Osteocyte (in vitro differentiated cells): ENCODE measurements around the gene SHISA5. TPM values are rescaled to one million over a fixed set of nuclear protein-coding genes. Genes with fewer than 3 reads are reported as not detected.

Experiments
- DNase-seq: peaks from one replicate; pipeline ENCODE4 v3.0.0; 2021; ENCODE audit warnings: mixed read lengths; ENCODE audit not compliant: unreplicated experiment; ENCODE audit errors: extremely low spot score
- H3K27ac Mint-ChIP-seq: one replicate; pipeline ENCODE4 v1.8.0; 2021; ENCODE audit warnings: mild to moderate bottlenecking, mixed read lengths; ENCODE audit not compliant: unreplicated experiment
- H3K27me3 Mint-ChIP-seq: one replicate; pipeline ENCODE4 v1.8.0; 2021; ENCODE audit warnings: mixed read lengths; ENCODE audit not compliant: unreplicated experiment
- H3K36me3 Mint-ChIP-seq: one replicate; pipeline ENCODE4 v1.8.0; 2021; ENCODE audit warnings: mixed read lengths; ENCODE audit not compliant: unreplicated experiment
- H3K4me1 Mint-ChIP-seq: one replicate; pipeline ENCODE4 v1.8.0; 2021; ENCODE audit warnings: mixed read lengths; ENCODE audit not compliant: unreplicated experiment
- H3K4me3 Mint-ChIP-seq: one replicate; pipeline ENCODE4 v1.8.0; 2021; ENCODE audit warnings: mild to moderate bottlenecking, moderate library complexity, mixed read lengths; ENCODE audit not compliant: unreplicated experiment
- H3K9me3 Mint-ChIP-seq: one replicate; pipeline ENCODE4 v1.8.0; 2021; ENCODE audit warnings: mixed read lengths; ENCODE audit not compliant: unreplicated experiment
- CTCF ChIP-seq: fragments of 200-600 bp; sonication (generic); IDR thresholded peaks from 2 replicates; pipeline ENCODE4 v1.5.0; 2021; ENCODE audit warnings: antibody characterized with exemption, mild to moderate bottlenecking, moderate library complexity
- total RNA-seq: library from RNA; stranded (reverse); gene quantifications from 2 replicates; pipeline ENCODE4 v1.2.1, GENCODE V29; 2021

Gene SHISA5
- total RNA-seq, 1 donor from 2014 or later = 203 TPM

GRCh38 chr3:48426401-48426909 lies 77.5 kb downstream of the SHISA5 start:
- peaks cover 65% of the 10 kb centered on the region for H3K4me1 Mint-ChIP-seq
- TF ChIP-seq CTCF = no peak
- no peak for DNase-seq
- H3K9me3 Mint-ChIP-seq = no peaks in the 10 kb centered on the region
- peak overlapping the region; percentile 80 for H3K27ac Mint-ChIP-seq
- H3K27me3 Mint-ChIP-seq = no peaks in the 10 kb centered on the region
- peak overlapping the region; percentile 3 for H3K4me3 Mint-ChIP-seq
- peaks cover 4% of the 10 kb centered on the region for H3K36me3 Mint-ChIP-seq

GRCh38 chr3:48425281-48425812 lies 78.6 kb downstream of the SHISA5 start:
- H3K27ac Mint-ChIP-seq = peak overlapping the region; percentile 80
- no peaks in the 10 kb centered on the region for H3K27me3 Mint-ChIP-seq
- peaks cover 58% of the 10 kb centered on the region for H3K4me1 Mint-ChIP-seq
- H3K4me3 Mint-ChIP-seq = peak overlapping the region; percentile 23
- no peak for DNase-seq
- H3K36me3 Mint-ChIP-seq = peaks cover 6% of the 10 kb centered on the region
- no peaks in the 10 kb centered on the region for H3K9me3 Mint-ChIP-seq
- TF ChIP-seq CTCF = no peak

- H3K27ac Mint-ChIP-seq = peak overlapping the region; percentile 67
- TF ChIP-seq CTCF = no peak
- H3K9me3 Mint-ChIP-seq = no peaks in the 10 kb centered on the region
- H3K4me3 Mint-ChIP-seq = no peak overlapping the region
- peaks cover 50% of the 10 kb centered on the region for H3K4me1 Mint-ChIP-seq
- H3K36me3 Mint-ChIP-seq = peaks cover 6% of the 10 kb centered on the region
- no peak for DNase-seq
- H3K27me3 Mint-ChIP-seq = no peaks in the 10 kb centered on the region
Measured at GRCh38 chr3:48423883-48424695, 79.9 kb downstream of the SHISA5 start.

- no peak overlapping the region for H3K27ac Mint-ChIP-seq
- H3K27me3 Mint-ChIP-seq = no peaks in the 10 kb centered on the region
- H3K4me3 Mint-ChIP-seq = no peak overlapping the region
- no peak for DNase-seq
- no peak for TF ChIP-seq CTCF
- peaks cover 6% of the 10 kb centered on the region for H3K36me3 Mint-ChIP-seq
- peaks cover 49% of the 10 kb centered on the region for H3K4me1 Mint-ChIP-seq
- no peaks in the 10 kb centered on the region for H3K9me3 Mint-ChIP-seq
Measured at GRCh38 chr3:48423241-48423882, 80.6 kb downstream of the SHISA5 start.

- Mint-ChIP-seq H3K36me3 (peaks cover 6% of the 10 kb centered on the region), H3K27me3 (no peaks in the 10 kb centered on the region), H3K27ac (no peak overlapping the region), H3K4me1 (peaks cover 42% of the 10 kb centered on the region), H3K4me3 (no peak overlapping the region), H3K9me3 (no peaks in the 10 kb centered on the region)
- DNase-seq = no peak
- TF ChIP-seq CTCF = no peak
Measured at GRCh38 chr3:48422681-48423080, 81.3 kb downstream of the SHISA5 start.
